Measurements from ENCODE around the gene FOXD1.

FOXD1 gene

GRCh38 chr5:73444499-73445438 is 3.8 kb downstream of the FOXD1 start:
- DNase-seq (ENCODE audit: low read depth): no peak
- no peak for TF ChIP-seq CTCF (IDR thresholded peaks at IDR 0.05; ENCODE audit: insufficient read depth, low read depth, low read length, missing control alignments)
- H3K4me3 ChIP-seq (ENCODE audit: low read depth, low read length): no peak overlapping the region

- H3K4me3 ChIP-seq (ENCODE audit: low read depth, low read length): no peak overlapping the region
- TF ChIP-seq CTCF (IDR thresholded peaks at IDR 0.05; ENCODE audit: insufficient read depth, low read depth, low read length, missing control alignments): no peak
Observed at GRCh38 chr5:73443829-73444498, 4.6 kb downstream of the FOXD1 start.

GRCh38 chr5:73442996-73443627 is 5.5 kb downstream of the FOXD1 start:
- no peak overlapping the region for H3K4me3 ChIP-seq (ENCODE audit: low read depth, low read length)
- DNase-seq (ENCODE audit: low read depth): no peak
- TF ChIP-seq CTCF (IDR thresholded peaks at IDR 0.05; ENCODE audit: insufficient read depth, low read depth, low read length, missing control alignments): no peak

More at GRCh38 chr5:73443829-73444498, 4.6 kb downstream of the FOXD1 start:
- no peak for DNase-seq (ENCODE audit: low read depth)

GRCh38 chr5:73442231-73442811 is 6.3 kb downstream of the FOXD1 start:
- DNase-seq (ENCODE audit: low read depth): no peak
- no peak overlapping the region for H3K4me3 ChIP-seq (ENCODE audit: low read depth, low read length)
- TF ChIP-seq CTCF (IDR thresholded peaks at IDR 0.05; ENCODE audit: insufficient read depth, low read depth, low read length, missing control alignments): no peak

DNA sequence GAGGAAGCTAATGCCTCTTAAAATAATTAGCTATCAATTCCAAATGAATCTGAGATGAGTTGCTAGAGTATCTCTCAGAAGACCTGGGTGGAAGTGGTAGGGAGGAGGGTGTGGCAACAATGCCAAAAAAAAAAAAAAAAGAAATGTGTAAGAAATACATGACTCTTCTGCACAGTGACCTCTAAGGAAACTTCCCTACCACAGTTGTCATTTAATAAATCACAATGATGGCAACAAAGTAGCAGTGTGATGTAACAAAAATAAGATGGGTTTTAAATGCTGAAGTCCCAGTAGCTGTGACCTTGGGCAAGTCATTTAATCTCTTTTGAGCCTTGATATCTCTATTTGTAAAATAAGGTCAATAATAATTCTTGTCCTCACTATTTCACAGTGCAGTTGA is 7.2 kb downstream of the FOXD1 start:
- no peak for TF ChIP-seq CTCF (IDR thresholded peaks at IDR 0.05; ENCODE audit: insufficient read depth, low read depth, low read length, missing control alignments)
- H3K4me3 ChIP-seq (ENCODE audit: low read depth, low read length): no peak overlapping the region
- no peak for DNase-seq (ENCODE audit: low read depth)

DNA sequence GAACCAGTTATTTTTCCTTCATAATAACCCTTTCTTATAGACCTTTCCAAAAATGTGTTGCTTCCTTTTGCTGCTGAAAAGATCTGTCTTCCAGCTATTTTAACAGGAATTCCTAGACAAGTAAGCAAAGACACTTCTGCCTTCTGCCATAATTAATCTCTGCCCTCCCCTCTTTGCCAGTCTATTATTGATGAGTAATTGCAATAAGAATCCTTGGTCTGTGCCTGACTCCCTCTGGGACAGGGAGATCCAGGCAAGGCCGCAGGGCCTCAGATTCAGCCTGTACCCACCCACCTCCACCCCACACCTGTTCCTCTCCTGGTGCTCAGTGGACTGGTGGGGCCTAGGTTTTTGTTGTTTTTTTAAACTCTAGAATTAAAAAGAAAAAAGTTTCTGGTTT is 8.3 kb downstream of the FOXD1 start:
- no peak for TF ChIP-seq CTCF (IDR thresholded peaks at IDR 0.05; ENCODE audit: insufficient read depth, low read depth, low read length, missing control alignments)
- H3K4me3 ChIP-seq (ENCODE audit: low read depth, low read length): no peak overlapping the region
- no peak for DNase-seq (ENCODE audit: low read depth)

Data from GM12865 (cell line).